Stimulated activated CD4-positive, alpha-beta T cell treated with anti-CD3 and anti-CD28 coated beads, Interleukin-4, amount 100 ng/mL, for 48 hours (primary cell): ENCODE results near the gene SLC6A12.
A peak's percentile ranks its signal among the peaks of the same experiment; 100 is the strongest.

Experiments used
- DNase-seq, 2 donors: peaks; one replicate each; pipeline ENCODE4 v3.0.0-alpha.2; 2020; ENCODE audit warnings: low read depth in 2 of 2

SLC6A12 gene

DNA sequence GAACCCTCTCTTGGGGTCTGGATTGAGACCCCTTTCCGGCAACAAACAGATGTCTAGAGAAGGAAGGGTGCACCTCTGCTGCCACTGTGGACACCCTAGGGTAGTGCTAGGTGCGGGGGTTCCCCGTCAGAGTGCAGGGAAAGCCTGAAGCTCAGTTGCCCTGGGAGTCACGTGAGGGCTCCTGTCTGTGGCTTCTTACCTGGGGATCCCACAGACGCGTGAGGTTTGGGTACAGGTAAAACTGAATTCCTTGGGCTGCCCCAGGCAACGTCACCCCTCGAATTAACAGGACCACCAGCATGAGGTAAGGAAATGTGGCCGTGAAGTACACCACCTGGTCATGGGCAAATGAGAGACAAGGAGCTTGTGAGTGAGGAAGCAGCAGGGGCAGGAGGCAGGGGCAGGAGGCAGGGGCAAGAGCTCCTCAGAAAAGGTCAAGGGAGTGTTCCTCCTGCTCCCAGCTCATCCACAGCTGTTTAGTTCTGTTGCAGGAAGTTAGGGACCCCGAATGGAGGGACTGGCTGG is 21.0 kb upstream of the SLC6A12 start:
- no peak for DNase-seq

DNA sequence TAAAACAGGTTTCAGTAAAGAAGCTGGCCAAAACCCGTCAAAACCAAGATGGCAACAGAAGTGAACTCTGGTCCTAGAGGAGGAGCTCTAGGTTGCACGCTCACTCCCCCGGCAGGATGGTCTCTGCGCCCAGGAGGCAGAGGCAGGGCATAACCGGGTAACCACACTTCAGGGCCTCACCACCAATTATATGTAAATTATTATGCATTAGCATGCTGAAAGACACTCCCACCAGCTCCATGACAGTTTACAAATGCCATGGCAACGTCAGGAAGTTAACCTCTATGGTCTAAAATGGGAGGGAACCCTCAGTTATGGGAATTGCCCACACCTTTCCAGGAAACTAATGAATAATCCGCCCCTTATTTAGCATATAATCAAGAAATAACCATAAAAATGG is 20.1 kb upstream of the SLC6A12 start:
- no peak for DNase-seq

DNA sequence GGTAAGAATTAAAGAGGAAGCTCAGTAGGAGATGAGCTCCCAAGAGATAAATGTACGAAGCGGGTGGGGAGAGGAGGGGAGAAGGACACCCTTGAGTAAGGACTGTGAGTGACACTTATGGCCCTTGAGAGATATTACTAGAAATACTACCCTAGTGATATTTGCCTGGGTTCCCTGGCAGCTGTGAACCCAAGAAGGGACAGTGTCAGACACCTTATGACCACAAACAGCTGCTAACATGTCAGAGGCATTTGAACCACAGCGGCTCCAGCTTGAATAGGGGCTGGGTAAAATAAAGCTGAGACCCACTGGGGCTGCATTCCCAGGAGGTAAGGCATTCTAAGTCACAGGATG is 19.6 kb upstream of the SLC6A12 start:
- DNase-seq: no peak

DNA sequence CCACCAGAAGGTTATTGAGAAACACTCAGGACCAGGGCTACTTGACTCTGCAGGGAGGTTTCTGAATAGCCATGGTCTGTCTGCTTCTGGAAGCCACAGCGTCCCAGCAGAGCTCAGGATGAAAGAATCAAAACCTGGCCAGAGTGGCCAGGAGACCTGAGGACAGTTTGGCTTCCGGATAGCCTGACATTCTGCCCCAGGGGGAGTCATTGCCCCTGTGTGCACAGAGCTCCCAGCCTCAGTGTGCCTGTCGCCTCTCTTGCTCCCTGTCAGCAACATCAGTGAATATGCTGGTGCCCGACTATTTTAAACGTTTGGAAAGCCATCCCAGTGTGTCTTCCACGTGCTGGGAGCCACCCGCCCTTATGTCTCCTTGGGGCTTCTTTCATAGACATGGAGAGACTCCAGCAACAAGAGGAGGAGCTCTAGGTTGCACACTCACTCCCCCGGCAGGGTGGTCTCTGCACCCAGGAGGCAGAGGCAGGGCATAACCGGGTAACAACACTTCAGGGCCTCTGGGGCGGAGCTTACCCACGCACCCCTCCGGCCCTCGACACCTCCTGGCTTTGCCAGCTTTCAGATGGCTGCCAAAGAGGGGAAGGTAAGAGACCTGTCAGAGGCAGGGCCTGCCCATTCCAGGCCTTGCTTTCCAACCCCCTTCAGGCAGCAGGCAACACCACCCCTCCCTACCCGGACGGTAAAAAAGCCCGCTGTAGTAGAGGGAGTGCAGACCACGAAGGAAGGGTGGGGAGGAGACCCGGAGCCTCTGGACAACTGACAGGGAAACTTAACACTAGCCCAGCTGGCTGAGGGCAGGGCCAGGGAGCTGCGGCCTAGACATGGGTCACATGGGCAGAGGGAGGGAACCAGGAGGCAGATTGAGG is 19.0 kb upstream of the SLC6A12 start:
- no peak for DNase-seq

DNA sequence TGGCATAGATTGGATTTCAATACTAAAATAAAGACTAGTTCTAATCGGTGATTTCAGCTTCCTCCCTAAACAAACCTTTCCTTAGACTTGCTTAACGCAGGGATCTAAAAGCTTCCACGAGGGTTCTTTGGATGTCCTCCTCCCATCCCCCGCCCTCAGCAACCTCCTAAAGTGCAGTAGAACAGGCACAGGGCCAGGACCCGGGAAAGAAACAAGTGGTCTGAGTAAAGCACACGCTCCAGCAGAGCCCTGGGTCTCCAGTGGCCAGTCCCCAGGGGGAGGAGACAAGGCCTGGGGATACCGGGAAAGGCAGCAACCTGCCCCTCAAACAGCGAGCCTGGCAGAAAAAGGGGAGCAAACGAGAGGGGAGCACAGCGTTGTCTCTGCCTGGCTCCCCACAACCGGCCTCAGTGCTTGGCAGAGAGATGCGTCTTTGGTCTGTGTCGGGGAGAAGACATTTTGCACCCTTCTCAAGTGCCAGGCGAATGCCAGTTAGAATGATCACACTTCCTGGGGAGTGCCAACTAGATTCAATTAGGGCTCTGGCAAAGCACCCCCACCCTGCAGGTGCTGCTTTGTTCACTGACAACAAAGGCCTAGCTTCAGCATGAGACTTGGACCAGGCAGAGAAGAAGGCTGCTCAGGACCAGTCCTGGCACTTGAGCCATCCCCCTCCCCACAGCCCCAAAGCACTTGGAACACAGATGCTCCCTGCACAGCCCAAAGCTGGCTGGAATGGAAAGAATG is 17.1 kb upstream of the SLC6A12 start:
- no peak for DNase-seq

DNA sequence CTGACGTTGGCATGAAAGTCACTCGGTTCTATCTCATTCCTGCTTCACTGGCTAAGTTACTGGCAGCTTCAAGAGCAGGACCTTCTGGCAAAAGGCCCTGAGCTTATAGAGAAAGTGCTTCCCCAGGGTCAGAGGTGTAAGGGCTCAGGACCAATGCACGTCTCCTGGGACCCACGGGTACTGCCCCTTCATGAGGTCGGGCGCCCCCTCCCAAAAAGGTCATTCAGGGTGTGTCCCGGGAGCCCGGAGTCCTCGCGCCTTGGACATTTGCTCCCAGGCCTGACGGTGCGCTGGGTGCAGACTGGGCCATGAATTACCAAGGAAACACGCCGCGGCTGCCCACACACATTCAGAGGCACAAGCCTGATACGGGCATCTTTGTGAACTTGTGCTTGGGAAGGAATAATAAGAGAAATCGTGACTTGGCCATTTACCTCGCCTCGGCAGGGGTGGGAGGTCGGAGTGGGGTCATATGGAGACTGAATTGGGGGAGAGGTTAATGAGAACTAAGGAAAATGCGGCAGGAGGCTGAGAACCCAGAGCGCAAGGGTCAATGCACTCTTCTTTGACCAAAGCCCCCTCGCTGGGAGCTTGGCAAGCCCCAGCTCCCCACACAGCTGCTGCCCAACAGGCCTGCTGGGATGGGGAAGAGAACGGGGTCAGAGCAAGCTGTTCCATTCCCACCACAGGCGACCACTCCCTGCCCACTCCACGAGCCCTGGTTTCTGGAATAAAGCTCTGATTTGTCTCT is 15.7 kb upstream of the SLC6A12 start:
- DNase-seq: no peak

DNA sequence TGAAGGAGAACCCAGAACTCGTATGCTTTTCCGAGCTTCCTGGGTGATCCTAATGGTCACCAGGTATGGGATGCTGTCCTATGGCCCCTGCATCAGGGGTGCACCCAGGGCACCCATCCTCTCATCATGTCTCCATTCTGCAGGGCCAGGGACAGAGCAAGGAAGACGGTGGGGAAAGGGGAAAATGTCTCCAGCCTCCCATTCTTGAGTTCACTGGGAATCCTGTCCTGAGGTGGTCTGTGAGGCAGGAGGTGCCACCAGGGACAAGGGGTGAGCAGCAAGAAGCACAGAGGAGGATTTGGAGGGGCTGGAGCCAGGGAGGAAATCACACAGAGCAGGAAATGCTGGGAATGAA is 14.9 kb upstream of the SLC6A12 start:
- no peak for DNase-seq

DNA sequence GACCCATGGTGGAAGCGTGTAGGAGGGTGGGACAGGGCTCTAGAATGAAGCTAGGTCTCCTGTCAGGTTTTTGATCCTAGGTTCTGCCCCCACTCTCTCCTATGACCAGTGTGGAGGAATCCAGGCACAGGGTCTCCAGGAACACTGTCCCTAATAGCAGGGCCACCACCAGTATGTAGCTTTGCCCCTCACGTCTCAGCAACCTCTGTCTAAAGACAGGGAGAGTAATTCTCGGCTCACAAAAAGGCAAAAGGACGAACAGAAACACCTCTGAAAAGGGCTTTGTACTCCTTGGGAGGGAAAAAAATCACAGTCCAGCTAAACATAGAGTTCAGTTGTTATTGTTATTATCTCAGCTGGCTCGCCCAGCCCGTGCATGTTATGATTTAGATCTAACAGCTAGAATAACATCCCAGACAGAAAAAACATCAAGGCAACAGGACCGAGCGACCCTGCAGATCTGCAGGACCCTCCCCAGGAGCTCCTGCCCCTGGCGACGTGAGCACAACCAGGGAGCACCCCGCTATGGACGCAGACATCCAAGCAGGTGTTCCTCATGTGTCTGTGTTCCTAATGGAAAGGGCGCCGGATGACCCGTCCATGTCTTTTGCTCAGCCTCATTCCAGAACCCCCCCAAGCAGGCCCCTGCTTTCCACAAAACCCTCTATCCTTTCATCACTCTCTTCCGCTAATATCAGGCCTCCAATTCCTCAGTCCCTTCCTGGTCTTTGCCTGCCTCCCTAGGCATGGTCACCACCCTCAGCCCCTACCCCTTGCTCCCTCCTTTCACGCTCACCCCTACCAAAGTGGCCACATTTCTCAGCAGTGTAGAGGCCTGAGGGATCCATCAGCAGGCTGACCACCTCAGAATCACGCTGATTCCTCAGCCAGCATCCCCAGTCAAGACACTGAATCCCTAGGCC is 14.2 kb upstream of the SLC6A12 start:
- no peak for DNase-seq

DNA sequence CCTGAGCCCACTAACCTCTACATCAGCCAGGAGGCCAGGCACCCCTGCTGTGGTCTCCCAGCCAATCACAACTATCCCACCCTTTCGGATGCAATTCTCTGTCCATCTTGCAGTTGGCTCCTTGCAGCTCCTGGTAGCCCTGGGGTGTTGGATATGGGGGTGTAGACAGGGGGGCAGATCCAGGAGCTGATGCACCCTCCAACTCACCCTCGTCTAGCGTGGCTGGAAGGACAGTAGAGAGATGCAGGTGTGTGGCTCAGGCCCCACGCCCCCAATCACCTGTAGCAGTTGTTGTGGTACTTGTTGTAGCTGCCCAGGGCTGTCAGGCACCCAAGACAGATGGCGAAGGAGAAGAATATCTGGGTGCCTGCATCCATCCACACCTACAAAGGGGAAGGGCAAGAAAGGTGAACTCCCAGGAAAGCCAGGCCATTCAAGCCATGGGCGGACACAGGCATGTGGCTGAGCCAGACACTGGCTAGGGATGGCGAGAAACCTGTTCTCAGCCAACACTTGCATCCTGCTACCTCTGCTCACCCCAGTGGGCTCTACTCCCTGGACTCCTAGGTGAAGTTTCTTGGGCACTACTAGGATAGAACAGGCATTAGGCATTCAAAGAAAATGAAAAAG is 13.4 kb upstream of the SLC6A12 start:
- DNase-seq: no peak

DNA sequence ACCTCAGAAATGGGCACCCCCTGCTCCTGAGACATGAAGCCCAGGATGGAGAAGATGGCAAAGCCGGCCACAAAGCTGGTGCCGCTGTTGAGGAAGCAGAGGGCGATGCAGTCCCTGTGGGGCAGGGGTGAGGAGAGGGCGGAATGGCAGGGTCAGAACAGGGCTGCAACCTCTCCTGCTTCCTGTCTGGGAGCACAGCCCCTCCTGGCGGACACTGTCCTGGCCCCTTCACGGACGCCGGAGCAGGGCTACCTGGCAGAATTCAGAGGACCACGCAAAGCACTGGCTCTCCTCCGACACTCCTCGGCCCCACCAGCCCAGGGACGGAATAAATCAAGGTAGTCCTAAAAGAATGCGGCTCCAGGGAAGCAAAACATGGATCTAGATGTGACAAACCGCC is 12.4 kb upstream of the SLC6A12 start:
- DNase-seq: no peak

DNA sequence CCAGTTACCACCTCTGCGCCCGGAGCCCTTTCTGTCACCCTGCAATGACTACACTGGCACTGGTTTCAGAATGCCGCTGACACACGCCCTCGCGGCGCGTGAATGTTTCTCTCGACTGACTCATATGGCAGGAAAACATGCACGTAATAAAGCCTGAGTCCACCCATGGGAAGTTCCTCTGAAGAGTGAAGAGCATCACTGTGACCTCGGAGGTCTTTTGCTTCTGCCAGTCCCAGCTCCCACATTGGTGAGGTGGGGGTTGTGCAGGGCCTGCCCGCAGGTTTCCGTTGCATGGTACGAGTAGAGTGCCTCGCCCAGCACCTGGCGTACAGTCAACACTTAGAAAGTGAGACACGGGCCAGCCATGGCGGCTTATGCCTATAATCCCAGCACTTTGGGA is 11.1 kb upstream of the SLC6A12 start:
- DNase-seq: no peak

DNA sequence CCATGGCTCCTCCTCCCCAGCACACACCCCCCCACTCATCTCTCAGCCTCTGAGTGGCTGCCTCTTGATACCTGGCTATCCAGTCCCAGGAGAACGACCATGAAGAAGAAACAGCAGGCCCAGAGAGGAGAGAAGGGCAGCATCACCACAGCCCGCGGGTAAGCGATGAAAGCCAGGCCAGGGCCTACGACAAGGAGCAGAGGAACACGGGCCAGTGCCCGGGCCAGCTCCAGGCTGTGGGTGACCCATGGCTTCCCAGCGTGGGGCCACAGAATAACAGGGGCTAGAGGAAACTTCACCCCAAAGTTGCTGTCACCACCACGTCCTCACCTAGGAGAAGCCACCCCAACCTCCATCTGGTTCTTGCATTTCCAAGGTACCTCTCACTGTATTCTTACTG is 10.4 kb upstream of the SLC6A12 start:
- no peak for DNase-seq

DNA sequence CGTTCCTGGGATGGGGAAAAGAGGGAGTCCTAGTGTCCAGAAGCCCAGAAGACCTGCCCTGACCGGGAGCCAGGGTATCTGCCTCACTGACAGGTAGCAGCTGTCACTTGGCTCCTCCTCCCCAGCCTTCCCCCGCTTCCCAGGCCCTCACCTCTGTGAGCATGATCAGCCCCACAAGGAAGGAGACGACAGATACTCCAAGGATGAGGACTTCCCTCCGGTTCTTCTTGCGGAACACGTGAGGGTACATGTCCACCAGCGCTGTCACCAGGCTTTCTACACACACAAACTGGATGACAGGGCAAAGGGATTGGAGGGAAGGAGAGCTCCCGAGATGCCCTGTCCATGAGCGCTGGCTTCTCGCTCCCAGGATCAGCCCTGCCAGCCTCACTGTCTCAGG is 9.9 kb upstream of the SLC6A12 start:
- no peak for DNase-seq

DNA sequence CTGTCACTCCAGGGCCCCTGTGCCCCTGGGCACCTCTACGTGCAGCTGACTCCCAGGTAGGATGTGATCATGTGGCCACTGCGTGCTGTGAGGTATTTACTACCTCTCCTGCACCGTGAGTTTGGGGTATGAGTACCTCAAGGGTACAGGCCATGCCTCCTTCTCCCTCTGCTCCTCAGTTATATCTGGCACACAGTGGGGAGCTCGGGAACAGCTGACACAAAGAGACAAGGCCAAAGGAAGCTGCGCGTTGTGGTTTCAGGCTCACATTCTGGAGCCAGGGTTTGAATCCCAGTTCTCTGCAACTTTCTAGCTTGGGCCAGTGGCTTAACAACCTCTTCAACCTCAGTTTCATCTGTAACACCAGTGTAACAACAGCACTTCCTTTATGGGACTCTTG is 7.8 kb upstream of the SLC6A12 start:
- DNase-seq: no peak

DNA sequence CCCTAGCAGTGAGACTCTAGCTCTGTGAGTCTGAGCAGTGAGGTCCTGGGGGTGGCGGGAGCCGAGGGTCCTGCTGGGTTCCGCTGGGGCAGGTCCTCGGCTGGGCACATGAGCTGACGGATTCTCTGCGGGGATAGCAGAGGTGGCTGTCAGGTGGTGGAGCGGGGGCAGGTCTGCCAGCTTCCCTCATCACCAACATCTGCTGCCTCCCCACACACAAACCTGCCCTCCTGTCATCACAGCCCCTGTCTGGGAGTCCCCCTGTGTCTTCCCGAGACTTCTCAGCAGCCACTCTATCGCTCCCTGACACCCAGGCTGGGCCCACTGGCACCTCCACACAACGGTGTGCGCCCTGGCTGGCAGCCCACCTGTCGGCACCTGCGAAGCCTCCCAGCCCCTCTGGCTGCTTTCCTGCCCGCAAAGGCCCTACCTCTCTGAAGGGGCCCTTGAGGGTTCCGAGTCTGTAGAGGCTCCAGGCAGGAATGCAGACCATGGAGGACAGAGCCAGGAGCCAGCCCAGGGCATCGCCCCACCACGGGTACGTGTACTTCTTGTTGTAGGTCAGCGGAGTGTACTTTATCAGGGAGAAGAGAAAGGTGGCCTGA is 7.1 kb upstream of the SLC6A12 start:
- DNase-seq: no peak

DNA sequence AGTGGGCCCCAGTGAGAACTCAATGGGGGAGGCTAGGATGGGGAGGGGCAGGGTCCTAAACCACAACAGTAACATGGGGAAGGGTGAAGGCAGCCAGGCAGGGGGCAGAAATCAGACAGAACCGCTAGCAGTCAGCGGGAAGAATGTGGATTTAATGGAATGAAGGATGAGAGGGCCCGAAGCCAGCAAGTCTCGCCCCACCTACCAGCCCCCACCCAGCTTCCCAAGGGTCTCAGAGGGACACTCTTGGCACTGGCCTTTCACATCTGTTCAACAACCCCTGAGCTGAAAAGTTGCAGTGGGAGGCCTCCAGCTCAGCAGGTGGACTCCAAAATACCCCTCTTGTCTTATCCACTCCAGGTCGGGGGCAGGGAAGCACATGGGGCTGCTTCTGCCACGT is 6.5 kb upstream of the SLC6A12 start:
- DNase-seq: no peak

DNA sequence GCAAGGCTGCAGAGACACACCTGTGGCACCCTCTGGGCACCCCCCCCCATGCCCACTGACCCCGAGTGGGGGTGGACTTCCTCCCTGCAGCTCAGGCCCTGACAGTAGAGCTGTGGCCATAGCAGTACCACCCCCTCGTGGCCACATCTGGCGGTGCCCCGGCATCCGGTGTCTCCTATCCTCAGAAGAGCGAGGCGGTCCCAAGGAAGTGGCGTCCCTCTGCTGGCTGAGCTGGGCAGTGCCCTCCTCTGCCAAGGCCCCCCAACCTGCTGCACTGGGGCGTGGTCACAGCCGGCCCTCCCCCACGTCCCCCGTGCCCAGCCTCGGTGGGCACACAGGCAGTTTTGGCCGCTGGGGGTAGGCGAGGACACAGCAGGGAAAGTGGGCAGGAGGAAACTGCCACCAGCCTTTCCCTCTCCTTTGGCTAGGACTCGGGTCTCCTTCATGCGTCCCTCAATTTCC is 6.0 kb upstream of the SLC6A12 start:
- peak; percentile 65 to 69 for DNase-seq

DNA sequence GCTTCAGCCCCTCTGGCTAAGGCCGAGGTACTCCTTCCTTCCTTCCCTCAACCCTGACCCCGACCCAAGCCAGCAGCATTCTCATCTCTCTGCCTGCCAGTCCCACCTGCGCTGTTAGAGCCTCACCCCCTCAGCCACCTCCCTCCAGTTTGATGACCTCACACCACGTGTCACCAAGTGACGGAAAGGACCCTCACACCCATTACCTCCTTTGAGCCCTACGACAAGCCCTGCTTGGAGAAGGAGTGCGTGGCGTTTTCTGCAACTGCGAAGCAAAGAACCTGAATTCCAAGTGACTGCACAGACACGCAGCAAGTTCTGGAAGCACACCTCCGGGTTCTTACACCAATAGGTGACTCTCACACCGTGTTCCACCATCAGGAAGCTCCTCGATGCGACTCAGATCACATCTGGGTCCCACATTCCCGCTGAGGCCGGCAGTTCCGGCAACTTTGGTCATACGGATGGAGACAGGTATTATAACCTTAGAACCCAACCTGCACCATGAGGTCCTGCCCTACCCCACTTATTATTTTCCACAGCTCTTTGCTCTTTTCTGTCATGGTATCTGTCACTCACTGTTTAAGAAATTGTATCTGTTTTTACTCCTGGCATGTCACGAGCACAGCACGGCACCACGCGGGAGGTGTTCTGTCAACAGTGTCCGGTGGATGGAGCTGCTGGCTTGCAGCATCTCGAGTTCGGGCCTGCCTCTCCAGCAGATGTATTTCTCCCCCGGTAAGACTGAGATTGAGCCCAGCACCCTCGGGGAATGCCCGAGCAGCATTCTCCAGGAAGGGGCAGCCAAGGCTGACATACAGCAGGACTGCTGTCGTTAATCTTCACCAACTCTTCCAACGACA is 5.0 kb upstream of the SLC6A12 start:
- DNase-seq: no peak

DNA sequence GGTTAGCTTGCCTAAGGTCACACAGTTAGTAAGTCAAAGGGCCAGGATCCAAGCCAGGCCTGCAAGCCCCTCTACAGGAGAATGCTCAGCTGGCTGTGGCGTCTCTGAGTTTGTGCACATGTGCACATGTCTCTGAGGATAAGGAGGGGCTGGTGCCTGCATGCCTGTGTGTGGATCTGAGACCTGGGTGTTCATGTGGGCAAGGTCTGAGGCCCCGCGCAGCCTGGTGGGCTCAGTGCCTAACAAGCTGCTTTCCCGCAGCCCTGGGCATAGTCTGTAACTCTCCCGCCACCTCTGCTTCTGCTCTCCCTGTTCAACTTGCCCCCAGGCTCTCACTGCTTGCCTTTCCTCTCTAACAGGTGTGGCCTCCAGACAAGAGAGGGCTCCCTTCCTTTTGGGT is 4.3 kb upstream of the SLC6A12 start:
- DNase-seq: no peak
